Stimulated activated CD8-positive, alpha-beta memory T cell treated with anti-CD3 and anti-CD28 coated beads, Interleukin-15, amount 100 ng/mL, for 48 hours (primary cell): ENCODE results near the gene ZNF514.

Source experiments
- DNase-seq, 2 donors: peaks; one replicate each; pipeline ENCODE4 v3.0.0-alpha.2; 2020; ENCODE audit warnings: low read depth in 2 of 2

Gene ZNF514

GRCh38 chr2:95159690-95160449, at the start of gene ZNF514:
Gene ZNF514 (minus strand): TSS chr2:95159848. CDS start chr2:95153253, 6,595 bp downstream.
- peak; percentile 62 to 71 for DNase-seq

- no peak for DNase-seq
Measured at GRCh38 chr2:95208106-95208505, 48.5 kb upstream of the ZNF514 start.

- DNase-seq, result peak; percentile 73 to 77
Measured at GRCh38 chr2:95207111-95207961, 47.7 kb upstream of the ZNF514 start, which contains the start of gene ZNF892. Gene ZNF892 (plus strand): TSS chr2:95207521. CDS start chr2:95207816, 295 bp downstream.

- no peak for DNase-seq
Measured at GRCh38 chr2:95206096-95206495, 46.4 kb upstream of the ZNF514 start.

- DNase-seq, result no peak
Measured at GRCh38 chr2:95204396-95204795, 44.7 kb upstream of the ZNF514 start.

GRCh38 chr2:95203911-95204310, 44.3 kb upstream of the ZNF514 start:
- DNase-seq, result no peak

GRCh38 chr2:95192956-95193355, 33.3 kb upstream of the ZNF514 start:
- peak; percentile 16 to 20 for DNase-seq

GRCh38 chr2:95185973-95186372, 26.3 kb upstream of the ZNF514 start:
- DNase-seq, result no peak

- no peak for DNase-seq
Measured at GRCh38 chr2:95185197-95185596, 25.5 kb upstream of the ZNF514 start.

- no peak for DNase-seq
Measured at GRCh38 chr2:95181774-95182173, 22.1 kb upstream of the ZNF514 start.

- no peak for DNase-seq
Measured at GRCh38 chr2:95179451-95179850, 19.8 kb upstream of the ZNF514 start.

- DNase-seq, result no peak
Measured at GRCh38 chr2:95174031-95174542, 14.4 kb upstream of the ZNF514 start.

GRCh38 chr2:95171902-95172301, 12.3 kb upstream of the ZNF514 start:
- no peak for DNase-seq

GRCh38 chr2:95166065-95166763, 6.6 kb upstream of the ZNF514 start:
- no peak for DNase-seq

GRCh38 chr2:95165371-95166064, 5.9 kb upstream of the ZNF514 start, which contains the start of gene ZNF2:
Gene ZNF2 (plus strand): TSS chr2:95165809. CDS start chr2:95176227, 10,418 bp downstream.
- peak; percentile 94 to 95 for DNase-seq

GRCh38 chr2:95165030-95165370, 5.4 kb upstream of the ZNF514 start:
- DNase-seq, result no peak

- no peak for DNase-seq
Measured at GRCh38 chr2:95158891-95159619, 593 bp downstream of the ZNF514 start.

- no peak for DNase-seq
Measured at GRCh38 chr2:95158441-95158840, 1.2 kb downstream of the ZNF514 start.

- DNase-seq, result no peak
Measured at GRCh38 chr2:95149397-95149984, 10.2 kb downstream of the ZNF514 start.

- DNase-seq, result no peak
Measured at GRCh38 chr2:95143838-95144237, 15.8 kb downstream of the ZNF514 start.
